Epidermal melanocyte (primary cell): ENCODE data around the gene TSGA10IP.

Experiments
- DNase-seq: peaks from one replicate; pipeline ENCODE4 v3.0.0; 2011; ENCODE audit warnings: low spot score; ENCODE audit not compliant: insufficient read length

TSGA10IP gene

GRCh38 chr11:65973439-65974110 is 28.3 kb downstream of the TSGA10IP start:
- DNase-seq, result no peak

- no peak for DNase-seq
Observed at GRCh38 chr11:65975771-65976170, 30.5 kb downstream of the TSGA10IP start.

GRCh38 chr11:65976216-65977176 is 31.2 kb downstream of the TSGA10IP start:
- no peak for DNase-seq

GRCh38 chr11:65977621-65978390 is 32.5 kb downstream of the TSGA10IP start:
- no peak for DNase-seq

- no peak for DNase-seq
Observed at GRCh38 chr11:65978391-65979238, 33.3 kb downstream of the TSGA10IP start.

- no peak for DNase-seq
Observed at GRCh38 chr11:65979261-65979759, 34.0 kb downstream of the TSGA10IP start.

- no peak for DNase-seq
Observed at GRCh38 chr11:65981101-65981740, 35.9 kb downstream of the TSGA10IP start.

GRCh38 chr11:65981972-65982823 is 36.9 kb downstream of the TSGA10IP start:
- DNase-seq, result no peak

- DNase-seq, result no peak
Observed at GRCh38 chr11:65982824-65983588, 37.7 kb downstream of the TSGA10IP start.

- DNase-seq, result no peak
Observed at GRCh38 chr11:65983589-65983987, 38.3 kb downstream of the TSGA10IP start.

- no peak for DNase-seq
Observed at GRCh38 chr11:65987336-65987735, 42.1 kb downstream of the TSGA10IP start.

GRCh38 chr11:65988791-65989592 is 43.7 kb downstream of the TSGA10IP start:
- peak; percentile 94 for DNase-seq

GRCh38 chr11:65992056-65992455 is 46.8 kb downstream of the TSGA10IP start:
- no peak for DNase-seq

GRCh38 chr11:65997286-65997685 is 52.0 kb downstream of the TSGA10IP start:
- DNase-seq, result no peak

GRCh38 chr11:66001942-66002647 is 56.8 kb downstream of the TSGA10IP start, which contains the start of the genes BANF1 and EIF1AD:
TSS of gene BANF1 (plus strand) at chr11:66002503. CDS start at chr11:66003251, 748 bp downstream.
TSS of gene EIF1AD (minus strand) at chr11:66002157. CDS start at chr11:66000389, 1,768 bp downstream.
- DNase-seq, result peak; percentile 95

- DNase-seq, result no peak
Observed at GRCh38 chr11:66002648-66003225, 57.5 kb downstream of the TSGA10IP start.
